Colonic mucosa (tissue), 4 donors: ENCODE measurements around the gene PPP2R5B. TPM values are rescaled to one million over a fixed set of nuclear protein-coding genes. Genes with fewer than 3 reads are reported as not detected.
"Not testable (repeated sequence)": the region's sequence is repeated elsewhere in the genome, so short reads cannot be mapped to it uniquely, and the experiment has no call there.

ENCODE experiments used
- DNase-seq: peaks from one replicate; pipeline ENCODE4 v3.0.0-alpha.2; 2020
- H3K27ac ChIP-seq: fragments of 200-600 bp; one replicate; pipeline ENCODE4 v1.8.0; 2021
- H3K27me3 ChIP-seq: fragments of 200-600 bp; one replicate; pipeline ENCODE4 v1.8.0; 2021
- H3K36me3 ChIP-seq: fragments of 200-600 bp; one replicate; pipeline ENCODE4 v1.8.0; 2021
- H3K4me1 ChIP-seq: fragments of 200-600 bp; one replicate; pipeline ENCODE4 v1.8.0; 2021; ENCODE audit warnings: mild to moderate bottlenecking
- H3K4me3 ChIP-seq: fragments of 200-600 bp; one replicate; pipeline ENCODE4 v1.8.0; 2021
- H3K9ac ChIP-seq, 2 donors: one replicate each; pipeline ENCODE4 v1.7.0; 2013; ENCODE audit warnings: control low read depth in 2 of 2, low read depth in 2 of 2, low read length in 2 of 2
- H3K9me3 ChIP-seq: fragments of 200-600 bp; one replicate; pipeline ENCODE4 v1.8.0; 2021
- CTCF ChIP-seq: fragments of 200-600 bp; IDR thresholded peaks from one replicate; pipeline ENCODE4 v1.8.0; 2022; ENCODE audit warnings: antibody characterized with exemption, mild to moderate bottlenecking
- intact Hi-C: fragments of 100-400 bp; cut with DNase I; formaldehyde crosslinking; loops from one replicate; pipeline ENCODE4 v1.14.1; 2022
- microRNA-seq: library from miRNA; unstranded; fragments of <30 nt; microRNA quantifications from one replicate; pipeline ENCODE4, GENCODE V29; 2019
- total RNA-seq, 2 donors: library from RNA; stranded (reverse); fragmentation: NEBNext Ultra II Directional in 1 of 2; extraction: Animal tissue kit (Norgen Biotek cat#: 25700) in 1 of 2; gene quantifications; one replicate each; pipeline ENCODE4 v1.2.1, GENCODE V29; 2021
- donor health status: healthy.
- donor health status: DM: no; HTN: no; CAD: no.
- donor health status: DM: no; HTN: no; CAD: no.

Gene PPP2R5B
- total RNA-seq, 2 donors from 2014 or later: 18.6 to 36.1 TPM

GRCh38 chr11:64971421-64972233, 47.1 kb downstream of the PPP2R5B start, which contains the start of gene MAJIN:
MAJIN (minus strand) TSS chr11:64972108; CDS start chr11:64959405, 12,703 bp downstream.
- Histone ChIP-seq H3K27ac (peak within 1 kb of the TSS; percentile 75), H3K4me3 (peak within 1 kb of the TSS; percentile 32), H3K9ac (peak within 1 kb of the TSS; percentile 3 to 50), H3K9me3 (no peaks in the 10 kb centered on the region), H3K27me3 (no peaks in the 10 kb centered on the region), H3K36me3 (no peaks in the 10 kb centered on the region), H3K4me1 (peaks cover 8% of the 10 kb centered on the region)
- DNase-seq: peak; percentile 92
- intact Hi-C loops: no loop called here
- TF ChIP-seq CTCF: no peak

- TF ChIP-seq CTCF: no peak
- intact Hi-C loops: no loop called here
- H3K9ac ChIP-seq: no peak overlapping the region
- DNase-seq: no peak
- no peaks in the 10 kb centered on the region for H3K27me3 ChIP-seq
- H3K4me3 ChIP-seq: no peak overlapping the region
- no peaks in the 10 kb centered on the region for H3K9me3 ChIP-seq
- H3K4me1 ChIP-seq: peaks cover 8% of the 10 kb centered on the region
- no peaks in the 10 kb centered on the region for H3K36me3 ChIP-seq
- H3K27ac ChIP-seq: no peak overlapping the region
Measured at GRCh38 chr11:64974124-64974523, 49.6 kb downstream of the PPP2R5B start.

- no peak for DNase-seq
- H3K27me3 ChIP-seq: no peaks in the 10 kb centered on the region
- intact Hi-C loops: no loop called here
- H3K36me3 ChIP-seq: no peaks in the 10 kb centered on the region
- H3K9me3 ChIP-seq: no peaks in the 10 kb centered on the region
- no peak overlapping the region for H3K27ac ChIP-seq
- no peak for TF ChIP-seq CTCF
- H3K9ac ChIP-seq: no peak overlapping the region
- peaks cover 1% of the 10 kb centered on the region for H3K4me1 ChIP-seq
- H3K4me3 ChIP-seq: no peak overlapping the region
Measured at GRCh38 chr11:64976651-64977050, 52.2 kb downstream of the PPP2R5B start.

GRCh38 chr11:64983339-64983738, 58.9 kb downstream of the PPP2R5B start:
- not testable (repeated sequence) for DNase-seq, H3K27me3 ChIP-seq, H3K4me3 ChIP-seq, H3K4me1 ChIP-seq, H3K27ac ChIP-seq, H3K9ac ChIP-seq, H3K9me3 ChIP-seq, H3K36me3 ChIP-seq
- intact Hi-C loops: loop anchor here (10.0 kb wide), 1 partner anchor 49 kb away; the partner anchor contains the start of gene GPHA2

Small RNA genes lying within 50 kb of the gene (microRNA-seq; reads per million reads assigned to microRNA genes)
- gene MIR6749: not detected
- not detected for gene MIR6750

Other genes starting within 250 kb of the PPP2R5B start
- 1 to 10 TPM; 2.2 to 5.4 TPM for gene NRXN2, start 201.5 kb upstream of the PPP2R5B start, total RNA-seq
- 1 to 10 TPM; 2.8 to 3.5 TPM for gene RASGRP2, start 180.5 kb upstream of the PPP2R5B start, total RNA-seq
- 1 to 10 TPM; 1.6 to 2.7 TPM for gene PYGM, start 164.7 kb upstream of the PPP2R5B start, total RNA-seq
- 100 to 1,000 TPM; 164 to 220 TPM for gene SF1, start 146.1 kb upstream of the PPP2R5B start, total RNA-seq
- gene MAP4K2, start 121.5 kb upstream of the PPP2R5B start, total RNA-seq: 10 to 100 TPM in 1 of 2 donors, 1 to 10 TPM in 1; 9.2 to 13.3 TPM
- 10 to 100 TPM; 21.1 to 45.5 TPM for gene MEN1, start 114.1 kb upstream of the PPP2R5B start, total RNA-seq
- gene CDC42BPG, start 80.0 kb upstream of the PPP2R5B start, total RNA-seq: 10 to 100 TPM; 29.3 to 41.6 TPM
- 10 to 100 TPM; 66.5 to 72.3 TPM for gene EHD1, start 46.1 kb upstream of the PPP2R5B start, total RNA-seq
- 10 to 100 TPM; 30.6 to 32.8 TPM for gene ATG2A, start 7.5 kb upstream of the PPP2R5B start, total RNA-seq
- not detected for gene GPHA2, start 11.2 kb downstream of the PPP2R5B start, total RNA-seq
- not detected for gene MAJIN, start 47.4 kb downstream of the PPP2R5B start, total RNA-seq
- 10 to 100 TPM; 14.1 to 20.7 TPM for gene BATF2, start 72.3 kb downstream of the PPP2R5B start, total RNA-seq
- 100 to 1,000 TPM in 1 of 2 donors, 10 to 100 TPM in 1; 81.9 to 102 TPM for gene ARL2, start 89.5 kb downstream of the PPP2R5B start, total RNA-seq
- gene SNX15, start 102.8 kb downstream of the PPP2R5B start, total RNA-seq: 10 to 100 TPM; 37.7 to 53.8 TPM
- gene SAC3D1, start 116.5 kb downstream of the PPP2R5B start, total RNA-seq: 10 to 100 TPM; 12.9 to 26.7 TPM
- gene NAALADL1, start 133.9 kb downstream of the PPP2R5B start, total RNA-seq: 10 to 100 TPM; 10.5 to 30.8 TPM
- 10 to 100 TPM in 1 of 2 donors, 1 to 10 TPM in 1; 9.7 to 51.7 TPM for gene CDCA5, start 159.4 kb downstream of the PPP2R5B start, total RNA-seq
- gene ZFPL1, start 159.5 kb downstream of the PPP2R5B start, total RNA-seq: 10 to 100 TPM; 43.2 to 54.3 TPM
- 100 to 1,000 TPM; 147 to 159 TPM for gene VPS51, start 171.5 kb downstream of the PPP2R5B start, total RNA-seq
- 10 to 100 TPM; 26.6 to 40.0 TPM for gene TM7SF2, start 187.2 kb downstream of the PPP2R5B start, total RNA-seq
- gene ZNHIT2, start 193.0 kb downstream of the PPP2R5B start, total RNA-seq: 10 to 100 TPM in 1 of 2 donors, 1 to 10 TPM in 1; 8.1 to 17.3 TPM
- gene FAU, start 197.4 kb downstream of the PPP2R5B start, total RNA-seq: 100 to 1,000 TPM; 752 to 950 TPM
- gene MRPL49, start 197.6 kb downstream of the PPP2R5B start, total RNA-seq: 10 to 100 TPM; 60.7 to 72.3 TPM
- 10 to 100 TPM; 64.3 to 66.0 TPM for gene SYVN1, start 209.8 kb downstream of the PPP2R5B start, total RNA-seq
- not detected for gene SPDYC, start 245.5 kb downstream of the PPP2R5B start, total RNA-seq